H1 (cell line): ENCODE data around the gene S100P. TPM values are rescaled to one million over a fixed set of nuclear protein-coding genes. Genes with fewer than 3 reads are reported as not detected.

ENCODE experiments used
- CTCF ChIA-PET: fragments of 300-600 bp; sonication (Branson Sonifier 250); formaldehyde crosslinking; loops from one replicate; lab custom pipeline; 2021; ENCODE audit not compliant: partially characterized antibody; lab: Charles Lee
- POLR2A ChIA-PET: fragments of 300-600 bp; sonication (Branson Sonifier 250); formaldehyde crosslinking; loops from one replicate; lab custom pipeline; 2021; ENCODE audit warnings: inconsistent platforms; ENCODE audit not compliant: partially characterized antibody; lab: Charles Lee
- DNase-seq, 2 experiments: peaks; one replicate each; pipeline versions ENCODE4 v3.0.0 to v3.0.0-alpha.2; 2010 to 2022; ENCODE audit warnings: low spot score in 2 of 2, low read depth in 1 of 2, mixed read lengths in 1 of 2
- FAIRE-seq: peaks from 2 replicates; lab custom pipeline; 2011; peaks lifted over from hg19 to GRCh38; lab: Jason Lieb, UNC
- H2AFZ ChIP-seq: 2 replicates; pipeline ENCODE4 v1.8.1; 2012; ENCODE audit warnings: low read length, inconsistent platforms
- H2AK5ac ChIP-seq: 2 replicates; pipeline ENCODE4 v1.6.1; 2013; ENCODE audit warnings: low read depth, low read length
- H2BK120ac ChIP-seq: replicated peaks from 2 replicates; pipeline ENCODE3; 2013; ENCODE audit warnings: low read depth, low read length, inconsistent platforms
- H2BK12ac ChIP-seq: 2 replicates; pipeline ENCODE4 v1.6.1; 2013; ENCODE audit warnings: low read depth, low read length
- H2BK15ac ChIP-seq: 2 replicates; pipeline ENCODE4 v1.6.1; 2013; ENCODE audit warnings: low read length
- H2BK20ac ChIP-seq: 2 replicates; pipeline ENCODE4 v1.6.1; 2013; ENCODE audit warnings: low read length
- H2BK5ac ChIP-seq: 2 replicates; pipeline ENCODE4 v1.6.1; 2013; ENCODE audit warnings: low read depth, low read length
- H3K14ac ChIP-seq: 2 replicates; pipeline ENCODE4 v1.6.1; 2013; ENCODE audit warnings: inconsistent platforms; ENCODE audit not compliant: insufficient read length
- H3K18ac ChIP-seq: 2 replicates; pipeline ENCODE4 v1.6.1; 2013; ENCODE audit warnings: low read length; ENCODE audit errors: extremely low read depth
- H3K23ac ChIP-seq: 2 replicates; pipeline ENCODE4 v1.6.1; 2013; ENCODE audit warnings: inconsistent platforms; ENCODE audit not compliant: insufficient read length
- H3K23me2 ChIP-seq: 2 replicates; pipeline ENCODE4 v1.6.1; 2013; ENCODE audit warnings: low read depth, low read length
- H3K27ac ChIP-seq: 2 replicates; pipeline ENCODE4 v1.6.1; 2011; ENCODE audit warnings: low read depth, low read length, inconsistent platforms
- H3K27me3 ChIP-seq, 4 experiments: replicated peaks in 1 of 4; 1 replicate in 1 of 4; 2 replicates in 3 of 4; pipeline versions ENCODE4 v1.6.1 to v1.8.1; 2011 to 2013; ENCODE audit warnings: low read length in 3 of 4, mild to moderate bottlenecking in 3 of 4, inconsistent platforms in 2 of 4, mixed read lengths in 2 of 4, moderate library complexity in 1 of 4; ENCODE audit not compliant: control insufficient read depth in 3 of 4, insufficient read depth in 3 of 4; ENCODE audit errors: extremely low read depth in 1 of 4
- H3K36me3 ChIP-seq, 4 experiments: 2 replicates each; pipeline versions ENCODE4 v1.6.1 to v1.8.1; 2011 to 2013; ENCODE audit warnings: mild to moderate bottlenecking in 4 of 4, low read length in 3 of 4, moderate library complexity in 2 of 4, control low read depth in 1 of 4, inconsistent platforms in 1 of 4; ENCODE audit not compliant: insufficient read depth in 4 of 4, control insufficient read depth in 2 of 4
- H3K4ac ChIP-seq: replicated peaks from 2 replicates; pipeline ENCODE3; 2013; ENCODE audit warnings: low read length, low read depth, mixed read lengths, inconsistent platforms; ENCODE audit not compliant: insufficient read length
- H3K4me1 ChIP-seq, 4 experiments: replicated peaks in 1 of 4; 1 replicate in 1 of 4; 2 replicates in 3 of 4; pipeline versions ENCODE4 v1.6.1 to v1.8.1; 2011 to 2013; ENCODE audit warnings: low read length in 3 of 4, inconsistent platforms in 2 of 4, mixed read lengths in 1 of 4; ENCODE audit not compliant: insufficient read depth in 4 of 4, control insufficient read depth in 3 of 4
- H3K4me2 ChIP-seq, 2 experiments: 2 replicates each; pipeline versions ENCODE4 v1.6.1 to v1.8.1; 2011 to 2013; ENCODE audit warnings: low read depth in 2 of 2, low read length in 2 of 2, control low read depth in 1 of 2, inconsistent platforms in 1 of 2, mild to moderate bottlenecking in 1 of 2; ENCODE audit not compliant: insufficient read depth in 1 of 2
- H3K4me3 ChIP-seq, 4 experiments: fragments of 200-600, 300-600 bp in 1 of 4; sonication (generic), shearing (Covaris generic), sonication (Bioruptor Twin) in 1 of 4; 2 replicates each; pipeline versions ENCODE4 v1.5.1 to v1.8.1; 2011 to 2016; ENCODE audit warnings: low read length in 4 of 4, low read depth in 3 of 4, control low read depth in 2 of 4, inconsistent platforms in 2 of 4, mild to moderate bottlenecking in 2 of 4, mixed read lengths in 1 of 4, moderate library complexity in 1 of 4; ENCODE audit not compliant: insufficient read depth in 2 of 4; ENCODE audit errors: extremely low read depth in 1 of 4
- H3K56ac ChIP-seq: replicated peaks from 2 replicates; pipeline ENCODE3; 2013; ENCODE audit warnings: low read depth, mild to moderate bottlenecking, mixed read lengths, low read length, inconsistent platforms; ENCODE audit not compliant: insufficient read length
- H3K79me1 ChIP-seq: 2 replicates; pipeline ENCODE4 v1.6.1; 2013; ENCODE audit warnings: low read depth, low read length, control low read depth
- H3K79me2 ChIP-seq, 2 experiments: 2 replicates each; pipeline versions ENCODE4 v1.6.1 to v1.8.1; 2012 to 2013; ENCODE audit warnings: low read length in 2 of 2, mild to moderate bottlenecking in 2 of 2, inconsistent platforms in 1 of 2; ENCODE audit not compliant: insufficient read depth in 2 of 2, control insufficient read depth in 1 of 2
- H3K9ac ChIP-seq, 4 experiments: replicated peaks in 1 of 4; 1 replicate in 1 of 4; 2 replicates in 3 of 4; pipeline versions ENCODE4 v1.6.1 to v1.8.1; 2011 to 2013; ENCODE audit warnings: low read depth in 3 of 4, low read length in 3 of 4, control low read depth in 2 of 4, mild to moderate bottlenecking in 2 of 4, moderate library complexity in 2 of 4, inconsistent platforms in 1 of 4; ENCODE audit errors: extremely low read depth in 1 of 4
- H3K9me3 ChIP-seq, 2 experiments: 2 replicates each; pipeline versions ENCODE4 v1.6.1 to v1.8.1; 2012 to 2013; ENCODE audit warnings: mild to moderate bottlenecking in 2 of 2, moderate library complexity in 2 of 2, control low read depth in 1 of 2, inconsistent platforms in 1 of 2, low read depth in 1 of 2, low read length in 1 of 2, mixed read lengths in 1 of 2; ENCODE audit not compliant: insufficient read depth in 2 of 2
- H4K20me1 ChIP-seq, 2 experiments: replicated peaks in 1 of 2; 2 replicates each; pipeline versions ENCODE3 to v1.8.1; 2011 to 2013; ENCODE audit warnings: inconsistent platforms in 2 of 2, low read length in 2 of 2, mild to moderate bottlenecking in 1 of 2; ENCODE audit not compliant: insufficient read depth in 2 of 2, control insufficient read depth in 1 of 2
- H4K5ac ChIP-seq: 2 replicates; pipeline ENCODE4 v1.6.1; 2013; ENCODE audit warnings: low read length, low read depth, mixed read lengths, inconsistent platforms; ENCODE audit not compliant: insufficient read length
- H4K8ac ChIP-seq: 2 replicates; pipeline ENCODE4 v1.8.0; 2013; ENCODE audit warnings: mild to moderate bottlenecking, moderate library complexity, low read length, inconsistent platforms; ENCODE audit not compliant: insufficient read depth; ENCODE audit errors: extremely low read depth
- H4K91ac ChIP-seq: replicated peaks from 2 replicates; pipeline ENCODE3; 2013; ENCODE audit warnings: low read length, mixed read lengths, inconsistent platforms; ENCODE audit not compliant: insufficient read length
- BACH1 ChIP-seq: IDR thresholded peaks from 2 replicates; pipeline ENCODE4 v1.6.1; 2012; ENCODE audit warnings: low read length, improper control_type of control experiment
- EZH2 ChIP-seq: fragments of 200-600 bp; sonication (generic); IDR thresholded peaks from 2 replicates; pipeline ENCODE4 v1.7.1; 2012; ENCODE audit warnings: low read depth, mild to moderate bottlenecking, moderate library complexity, low read length, inconsistent platforms; ENCODE audit not compliant: severe bottlenecking
- MAFK ChIP-seq: IDR thresholded peaks from 2 replicates; pipeline ENCODE4 v1.6.1; 2012; ENCODE audit warnings: low read depth, mild to moderate bottlenecking, improper control_type of control experiment, low read length
- NRF1 ChIP-seq: IDR thresholded peaks from 2 replicates; pipeline ENCODE4 v1.6.1; 2011; ENCODE audit warnings: mild to moderate bottlenecking, low read depth, low read length, improper control_type of control experiment
- RAD21 ChIP-seq, 2 experiments: IDR thresholded peaks in 1 of 2; conservative IDR thresholded peaks in 1 of 2; 2 replicates each; pipeline ENCODE4 v1.6.1; 2011; ENCODE audit warnings: low read depth in 2 of 2, low read length in 2 of 2, improper control_type of control experiment in 1 of 2, inconsistent platforms in 1 of 2, mild to moderate bottlenecking in 1 of 2, moderate library complexity in 1 of 2
- TAF7 ChIP-seq: optimal IDR thresholded peaks from 2 replicates; pipeline ENCODE3; 2011; ENCODE audit warnings: low read depth, mild to moderate bottlenecking, inconsistent platforms, low read length, moderate library complexity, borderline replicate concordance
- ZNF274 ChIP-seq: IDR thresholded peaks from 2 replicates; pipeline ENCODE4 v1.7.0; 2012; ENCODE audit warnings: low read length, borderline replicate concordance; ENCODE audit errors: extremely low read depth
- WGBS, 2 experiments: shearing (Covaris generic) in 1 of 2; methylation state at CpG; one replicate each; pipeline versions ENCODE4 v1.1.6 to v1.1.7; 2013 to 2015; ENCODE audit warnings: low lambda C conversion rate in 2 of 2, mixed read lengths in 2 of 2, inconsistent platforms in 1 of 2, low coverage in 1 of 2, missing lambda C conversion rate in 1 of 2; ENCODE audit not compliant: insufficient replicate concordance in 2 of 2, insufficient coverage in 1 of 2, insufficient read length in 1 of 2; ENCODE audit errors: extremely low coverage in 1 of 2, missing lambda C conversion rate in 1 of 2; 5-methylcytosine and 5-hydroxymethylcytosine counted together
- polyA plus RNA-seq, 7 experiments: library from polyadenylated mRNA; depleted of rRNA in 3 of 7; stranded (reverse) in 5 of 7; unstranded in 2 of 7; fragments of >200 nt in 5 of 7; fragments of 200-250 nt in 2 of 7; gene quantifications; 1 replicate in 5 of 7; 2 replicates in 1 of 7; 4 replicates in 1 of 7; pipeline versions ENCODE4 v1.2.1 to v1.2.3, GENCODE V29; 2011 to 2013; ENCODE audit warnings: missing spikeins in 2 of 7, mixed read lengths in 2 of 7
- total RNA-seq: library from RNA; stranded (reverse); fragmentation: NEBNext Ultra II Directional; extraction: Animal tissue kit (Norgen Biotek cat#: 25700); gene quantifications from 2 replicates; pipeline ENCODE4 v1.2.1, GENCODE V29; 2021

The S100P gene
- total and polyA plus RNA-seq, 2 of the 8 experiments (the other 6 are each of a cell fraction or from before 2014, with no cell fraction given): not detected

DNA sequence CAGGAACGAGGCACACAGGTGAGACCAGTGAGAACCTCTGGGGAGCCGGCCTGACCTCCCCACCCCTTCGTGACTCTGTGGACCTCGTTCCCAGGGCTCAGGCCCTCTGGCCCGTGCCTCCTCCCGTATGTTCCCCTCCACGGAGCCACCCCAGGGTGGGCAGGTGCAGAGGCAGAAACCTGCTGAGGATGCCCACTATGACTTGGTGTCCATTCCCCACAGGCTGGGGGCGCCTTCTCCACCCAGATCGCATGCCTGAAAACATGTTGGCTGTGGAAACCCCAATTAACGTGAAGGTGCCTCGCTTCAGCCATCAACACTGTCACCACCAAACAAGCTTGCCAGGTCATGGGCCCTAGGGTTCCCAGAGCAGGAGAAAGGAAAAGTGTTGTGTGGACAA is 49.3 kb downstream of the S100P start:
- H3K23me2 ChIP-seq: no peaks in the 10 kb centered on the region

More for the DNA sequence above, 49.3 kb downstream of the S100P start:
- Histone ChIP-seq H3K79me2 (no peaks in the 10 kb centered on the region), H2AK5ac (no peak overlapping the region), H3K4me2 (no peak overlapping the region), H2BK5ac (no peak overlapping the region), H3K9me3 (peaks cover 0 to 3% of the 10 kb centered on the region in 2 experiments; a peak in 1 of 4 replicates), H3K4ac (no peak overlapping the region), H3K14ac (no peak overlapping the region), H2AFZ (no peak overlapping the region), H3K4me3 (no peak overlapping the region), H3K18ac (no peak overlapping the region), H3K36me3 (no peaks in the 10 kb centered on the region), H3K23ac (no peak overlapping the region), H4K20me1 (no peaks in the 10 kb centered on the region), H2BK20ac (no peak overlapping the region), H4K5ac (no peak overlapping the region), H3K27ac (no peak overlapping the region), H2BK15ac (no peak overlapping the region), H4K8ac (no peak overlapping the region), H3K27me3 (no peaks in the 10 kb centered on the region), H3K56ac (no peak overlapping the region), H3K9ac (no peak overlapping the region), H3K79me1 (no peaks in the 10 kb centered on the region), H4K91ac (no peak overlapping the region), H2BK12ac (no peak overlapping the region), H3K4me1 (no peaks in the 10 kb centered on the region), H2BK120ac (no peak overlapping the region)
- no peak for DNase-seq
- no peak for TF ChIP-seq TAF7
- 0 out of 4 replicates have a peak, but pooled peaks of 1 of the 2 experiments have one; percentile 15 for TF ChIP-seq RAD21 (IDR thresholded peaks at IDR 0.05 in 1 of 2, conservative IDR thresholded peaks at IDR 0.05 in 1 of 2; ENCODE audit: low read depth in 2 of 2, low read length in 2 of 2)
- no peak for TF ChIP-seq NRF1
- no peak for TF ChIP-seq ZNF274
- TF ChIP-seq MAFK: no peak
- no peak for TF ChIP-seq EZH2
- no peak for TF ChIP-seq BACH1
- FAIRE-seq: no peak
- CTCF ChIA-PET: interaction anchor here (1.0 to 1.9 kb wide), 3 partner anchors 8 to 130 kb away, joined by 4 to 7 read pairs (median 4); no protein-coding TSS in a partner anchor
- POLR2A ChIA-PET: no interaction called here
- 83% methylated on average over 10 of the region's 11 CpGs; no CpG with 5 or more reads in 1 of the 2 experiments for WGBS, 2 experiments
